NCI-H128 (cell line): Measurements from ENCODE around the gene KATNAL1.
"Not testable (repeated sequence)": the region's sequence is repeated elsewhere in the genome, so short reads cannot be mapped to it uniquely, and the experiment has no call there.

Source experiments
- DNase-seq: peaks from one replicate; lab custom pipeline; 2025; ENCODE audit not compliant: unreplicated experiment; lab: John Stamatoyannopoulos, UW

Gene KATNAL1

GRCh38 chr13:30295116-30295515, 12.2 kb downstream of the KATNAL1 start:
- DNase-seq, result no peak

- DNase-seq, result no peak
Observed at GRCh38 chr13:30294004-30294403, 13.3 kb downstream of the KATNAL1 start.

- no peak for DNase-seq
Observed at GRCh38 chr13:30292325-30292724, 15.0 kb downstream of the KATNAL1 start.

GRCh38 chr13:30290812-30291436, 16.4 kb downstream of the KATNAL1 start:
- no peak for DNase-seq

GRCh38 chr13:30289533-30289932, 17.8 kb downstream of the KATNAL1 start:
- no peak for DNase-seq

GRCh38 chr13:30286059-30286458, 21.3 kb downstream of the KATNAL1 start:
- not testable (repeated sequence) for DNase-seq

GRCh38 chr13:30276178-30276577, 31.2 kb downstream of the KATNAL1 start:
- DNase-seq, result no peak

- no peak for DNase-seq
Observed at GRCh38 chr13:30274083-30274482, 33.3 kb downstream of the KATNAL1 start.

- DNase-seq, result not testable (repeated sequence)
Observed at GRCh38 chr13:30270035-30270434, 37.3 kb downstream of the KATNAL1 start.

GRCh38 chr13:30268673-30269072, 38.7 kb downstream of the KATNAL1 start:
- no peak for DNase-seq

- no peak for DNase-seq
Observed at GRCh38 chr13:30266756-30267155, 40.6 kb downstream of the KATNAL1 start.

GRCh38 chr13:30259149-30259733, 48.1 kb downstream of the KATNAL1 start:
- not testable (repeated sequence) for DNase-seq

- no peak for DNase-seq
Observed at GRCh38 chr13:30257468-30258099, 49.8 kb downstream of the KATNAL1 start.

- DNase-seq, result no peak
Observed at GRCh38 chr13:30256713-30257467, 50.5 kb downstream of the KATNAL1 start.

- DNase-seq, result no peak
Observed at GRCh38 chr13:30255696-30256095, 51.7 kb downstream of the KATNAL1 start.

GRCh38 chr13:30253830-30254229, 53.5 kb downstream of the KATNAL1 start:
- DNase-seq, result no peak

- no peak for DNase-seq
Observed at GRCh38 chr13:30247406-30247805, 59.9 kb downstream of the KATNAL1 start.

GRCh38 chr13:30241532-30241931, 65.8 kb downstream of the KATNAL1 start:
- DNase-seq, result no peak

- DNase-seq, result no peak
Observed at GRCh38 chr13:30240608-30241007, 66.7 kb downstream of the KATNAL1 start.

GRCh38 chr13:30235216-30235615, 72.1 kb downstream of the KATNAL1 start:
- DNase-seq, result no peak

GRCh38 chr13:30234619-30235162, 72.7 kb downstream of the KATNAL1 start:
- no peak for DNase-seq
